K562 (cell line): ENCODE data around the gene HSPH1. TPM values are rescaled to one million over a fixed set of nuclear protein-coding genes. Genes with fewer than 3 reads are reported as not detected.

Source experiments
- ARNT ChIP-seq, 2 experiments: fragments of 450-650 bp; IDR thresholded peaks; 2 replicates each; pipeline ENCODE4 v1.6.1; 2016; ENCODE audit warnings: mild to moderate bottlenecking in 1 of 2
- DIDO1 ChIP-seq: fragments of 450-650 bp; IDR thresholded peaks from 2 replicates; pipeline ENCODE4 v1.6.1; 2016; ENCODE audit warnings: low read depth, missing biosample characterization, missing genetic modification characterization
- EP300 ChIP-seq: IDR thresholded peaks from 2 replicates; pipeline ENCODE4 v1.6.1; 2012; ENCODE audit warnings: low read length, improper control_type of control experiment
- ETV6 ChIP-seq, 3 experiments: fragments of 150-350 bp in 1 of 3; sonication (generic) in 1 of 3; formaldehyde crosslinking in 1 of 3; IDR thresholded peaks; 2 replicates each; pipeline versions ENCODE4 v1.6.1 to v1.8.0; 2014 to 2022; ENCODE audit warnings: borderline replicate concordance in 2 of 3, low read depth in 2 of 3, antibody characterized with exemption in 1 of 3, low read length in 1 of 3, mild to moderate bottlenecking in 1 of 3, missing genetic modification reagents in 1 of 3
- FOXM1 ChIP-seq, 2 experiments: fragments of 450-650 bp in 1 of 2; sonication (generic) in 1 of 2; formaldehyde crosslinking in 1 of 2; IDR thresholded peaks; 2 replicates each; pipeline versions ENCODE4 v1.6.1 to v1.9.0; 2017 to 2022; ENCODE audit warnings: low read depth in 2 of 2, mild to moderate bottlenecking in 2 of 2, missing genetic modification reagents in 1 of 2, moderate library complexity in 1 of 2
- GTF2A2 ChIP-seq: IDR thresholded peaks from 2 replicates; pipeline ENCODE4 v1.6.1; 2016; ENCODE audit warnings: mild to moderate bottlenecking, missing genetic modification characterization, missing compliant biosample characterization
- HIVEP1 ChIP-seq: fragments of 250-450 bp; sonication (Bioruptor Pico); IDR thresholded peaks from 2 replicates; pipeline ENCODE4 v1.4.0; 2020; ENCODE audit warnings: mild to moderate bottlenecking
- HNRNPL ChIP-seq: fragments of 200-400 bp; formaldehyde crosslinking; IDR thresholded peaks from 2 replicates; pipeline ENCODE4 v1.6.1; 2017; ENCODE audit warnings: low read depth, mild to moderate bottlenecking, low read length
- MTA3 ChIP-seq: fragments of 450-650 bp; formaldehyde crosslinking; IDR thresholded peaks from 2 replicates; pipeline ENCODE4 v1.6.1; 2017; ENCODE audit warnings: mild to moderate bottlenecking, borderline replicate concordance
- NFE2 ChIP-seq: IDR thresholded peaks from 2 replicates; pipeline ENCODE4 v1.6.1; 2014; ENCODE audit warnings: antibody characterized with exemption, low read depth
- NR3C1 ChIP-seq: sonication (generic); formaldehyde crosslinking; IDR thresholded peaks from 2 replicates; pipeline ENCODE4 v1.8.1; 2022; ENCODE audit warnings: missing genetic modification reagents
- POLR3G ChIP-seq: IDR thresholded peaks from 2 replicates; pipeline ENCODE4 v1.6.1; 2011; ENCODE audit not compliant: insufficient read length, insufficient replicate concordance; ENCODE audit errors: extremely low read depth
- RBM14 ChIP-seq: fragments of 200-400 bp; formaldehyde crosslinking; IDR thresholded peaks from 2 replicates; pipeline ENCODE4 v1.6.1; 2018; ENCODE audit warnings: low read depth, mild to moderate bottlenecking, low read length, moderate library complexity, borderline replicate concordance; ENCODE audit not compliant: insufficient read depth
- SMAD2 ChIP-seq: fragments of 150-350 bp; IDR thresholded peaks from 2 replicates; pipeline ENCODE4 v1.6.1; 2014; ENCODE audit warnings: low read depth, mild to moderate bottlenecking, low read length
- ZBED1 ChIP-seq: IDR thresholded peaks from 2 replicates; pipeline ENCODE4 v1.6.1; 2014
- ZC3H11A ChIP-seq: IDR thresholded peaks from 2 replicates; pipeline ENCODE4 v1.6.1; 2012; ENCODE audit warnings: low read depth, low read length, improper control_type of control experiment
- ZSCAN32 ChIP-seq: fragments of 450-650 bp; formaldehyde crosslinking; IDR thresholded peaks from 2 replicates; pipeline ENCODE4 v1.4.0; 2020; ENCODE audit warnings: mild to moderate bottlenecking, moderate library complexity
- polyA plus RNA-seq, 8 experiments: library from polyadenylated mRNA; depleted of rRNA in 4 of 8; stranded (reverse) in 5 of 8; unstranded in 3 of 8; fragments of >200 nt; fragmentation: Nextera tagmentation in 2 of 8; fragmentation: Illumina TruSeq in 1 of 8; extraction: Ambion mirVana in 2 of 8; extraction: Trizol in 1 of 8; gene quantifications; 2 replicates each; pipeline versions ENCODE4 v1.2.1 to v1.2.3, GENCODE V29; 2011 to 2014; ENCODE audit warnings: inconsistent platforms in 1 of 8, missing spikeins in 1 of 8
- total RNA-seq, 7 experiments: library from RNA; depleted of rRNA in 6 of 7; stranded (reverse); fragments of >200 nt in 6 of 7; fragmentation: Illumina TruSeq in 2 of 7; extraction: Trizol in 2 of 7; gene quantifications; 2 replicates each; pipeline versions ENCODE4 v1.2.1 to v1.2.3, GENCODE V29; 2011 to 2021; ENCODE audit warnings: low replicate concordance in 1 of 7
- TF ChIP-seq, protein P1 (sequence below): fragments of 450-650 bp; formaldehyde crosslinking; IDR thresholded peaks from 2 replicates; pipeline ENCODE4 v1.4.0; 2022; ENCODE audit warnings: missing genetic modification characterization
- TF ChIP-seq, protein P2 (sequence below): fragments of 250-450 bp; sonication (Bioruptor Pico); IDR thresholded peaks from 2 replicates; pipeline ENCODE4 v1.5.0; 2021
- TF ChIP-seq, protein P3 (sequence below): fragments of 450-650 bp; formaldehyde crosslinking; IDR thresholded peaks from 2 replicates; pipeline ENCODE4 v1.4.0; 2020; ENCODE audit warnings: mild to moderate bottlenecking
- TF ChIP-seq, protein P4 (sequence below), 2 experiments: fragments of 450-650 bp in 1 of 2; IDR thresholded peaks; 2 replicates each; pipeline ENCODE4 v1.6.1; 2011 to 2017; ENCODE audit warnings: low read depth in 2 of 2, antibody characterized with exemption in 1 of 2, borderline replicate concordance in 1 of 2, low read length in 1 of 2, mild to moderate bottlenecking in 1 of 2, mixed read lengths in 1 of 2; ENCODE audit not compliant: control insufficient read depth in 1 of 2

Gene HSPH1
- total and polyA plus RNA-seq, 9 of the 15 experiments (the other 6 are each of a cell fraction or from before 2014, with no cell fraction given) = 34.6 to 104 (median 64.7) TPM

DNA sequence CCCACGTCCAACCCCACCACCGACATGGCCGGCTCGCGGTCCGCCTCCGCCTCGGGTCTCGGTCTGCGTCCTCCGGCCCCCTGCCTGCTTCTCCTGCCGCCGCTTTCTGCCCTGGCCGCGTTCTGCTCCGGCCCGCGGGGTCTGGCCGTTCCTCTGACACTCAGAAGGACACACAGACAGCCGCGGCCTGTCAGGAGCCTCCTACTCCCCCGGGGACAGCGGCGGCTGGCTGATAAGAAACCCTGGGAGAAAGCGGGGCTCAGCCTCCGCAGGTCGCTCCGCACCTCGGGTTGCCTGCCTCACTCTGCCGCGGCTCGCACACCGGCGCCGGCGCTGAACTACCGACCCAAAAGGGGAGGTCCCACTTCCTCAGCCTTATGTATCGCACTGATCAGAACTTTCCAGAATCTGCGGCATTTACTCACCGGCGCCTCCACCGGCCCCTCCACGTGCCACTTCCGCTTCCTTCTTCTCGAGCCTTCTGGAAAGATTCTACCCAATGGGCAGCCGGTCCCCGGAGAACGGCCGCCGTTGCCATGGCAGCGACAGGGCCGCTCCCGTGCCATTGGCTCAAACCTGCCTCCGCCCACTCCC, at the start of gene HSPH1 (continued):
- TF ChIP-seq DIDO1 (tag) (no peak), ETV6 (IDR thresholded peaks at IDR 0.05; ENCODE audit: borderline replicate concordance in 1 of 2, low read depth in 2 of 2, low read length in 1 of 2) (no peak), ETV6 (CRISPR knock-in tag; IDR thresholded peaks at IDR 0.05; ENCODE audit: borderline replicate concordance) (no peak), SMAD2 (no peak), NR3C1 (no peak), RBM14 (no peak), ZBED1 (no peak), ARNT (IDR thresholded peaks at IDR 0.05) (peak in 1 of 2 experiments; percentile 100; a peak in 2 of 4 replicates), HIVEP1 (no peak), HNRNPL (no peak), POLR3G (no peak), ZC3H11A (no peak), EP300 (peak; percentile 35; the same call in 1 of the 2 replicates), ZSCAN32 (no peak), FOXM1 (IDR thresholded peaks at IDR 0.05; ENCODE audit: low read depth) (no peak), FOXM1 (CRISPR knock-in tag; IDR thresholded peaks at IDR 0.05; ENCODE audit: low read depth) (no peak), MTA3 (no peak), GTF2A2 (tag) (no peak), NFE2 (no peak)
- TF ChIP-seq, protein P1, sequence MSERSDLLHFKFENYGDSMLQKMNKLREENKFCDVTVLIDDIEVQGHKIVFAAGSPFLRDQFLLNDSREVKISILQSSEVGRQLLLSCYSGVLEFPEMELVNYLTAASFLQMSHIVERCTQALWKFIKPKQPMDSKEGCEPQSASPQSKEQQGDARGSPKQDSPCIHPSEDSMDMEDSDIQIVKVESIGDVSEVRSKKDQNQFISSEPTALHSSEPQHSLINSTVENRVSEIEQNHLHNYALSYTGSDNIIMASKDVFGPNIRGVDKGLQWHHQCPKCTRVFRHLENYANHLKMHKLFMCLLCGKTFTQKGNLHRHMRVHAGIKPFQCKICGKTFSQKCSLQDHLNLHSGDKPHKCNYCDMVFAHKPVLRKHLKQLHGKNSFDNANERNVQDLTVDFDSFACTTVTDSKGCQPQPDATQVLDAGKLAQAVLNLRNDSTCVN (CRISPR knock-in tag) = no peak
- TF ChIP-seq, protein P2, sequence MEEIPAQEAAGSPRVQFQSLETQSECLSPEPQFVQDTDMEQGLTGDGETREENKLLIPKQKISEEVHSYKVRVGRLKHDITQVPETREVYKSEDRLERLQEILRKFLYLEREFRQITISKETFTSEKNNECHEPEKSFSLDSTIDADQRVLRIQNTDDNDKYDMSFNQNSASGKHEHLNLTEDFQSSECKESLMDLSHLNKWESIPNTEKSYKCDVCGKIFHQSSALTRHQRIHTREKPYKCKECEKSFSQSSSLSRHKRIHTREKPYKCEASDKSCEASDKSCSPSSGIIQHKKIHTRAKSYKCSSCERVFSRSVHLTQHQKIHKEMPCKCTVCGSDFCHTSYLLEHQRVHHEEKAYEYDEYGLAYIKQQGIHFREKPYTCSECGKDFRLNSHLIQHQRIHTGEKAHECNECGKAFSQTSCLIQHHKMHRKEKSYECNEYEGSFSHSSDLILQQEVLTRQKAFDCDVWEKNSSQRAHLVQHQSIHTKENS (CRISPR knock-in tag) = no peak
- TF ChIP-seq, protein P3, sequence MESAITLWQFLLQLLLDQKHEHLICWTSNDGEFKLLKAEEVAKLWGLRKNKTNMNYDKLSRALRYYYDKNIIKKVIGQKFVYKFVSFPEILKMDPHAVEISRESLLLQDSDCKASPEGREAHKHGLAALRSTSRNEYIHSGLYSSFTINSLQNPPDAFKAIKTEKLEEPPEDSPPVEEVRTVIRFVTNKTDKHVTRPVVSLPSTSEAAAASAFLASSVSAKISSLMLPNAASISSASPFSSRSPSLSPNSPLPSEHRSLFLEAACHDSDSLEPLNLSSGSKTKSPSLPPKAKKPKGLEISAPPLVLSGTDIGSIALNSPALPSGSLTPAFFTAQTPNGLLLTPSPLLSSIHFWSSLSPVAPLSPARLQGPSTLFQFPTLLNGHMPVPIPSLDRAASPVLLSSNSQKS (CRISPR knock-in tag) = no peak
- TF ChIP-seq, protein P4, sequence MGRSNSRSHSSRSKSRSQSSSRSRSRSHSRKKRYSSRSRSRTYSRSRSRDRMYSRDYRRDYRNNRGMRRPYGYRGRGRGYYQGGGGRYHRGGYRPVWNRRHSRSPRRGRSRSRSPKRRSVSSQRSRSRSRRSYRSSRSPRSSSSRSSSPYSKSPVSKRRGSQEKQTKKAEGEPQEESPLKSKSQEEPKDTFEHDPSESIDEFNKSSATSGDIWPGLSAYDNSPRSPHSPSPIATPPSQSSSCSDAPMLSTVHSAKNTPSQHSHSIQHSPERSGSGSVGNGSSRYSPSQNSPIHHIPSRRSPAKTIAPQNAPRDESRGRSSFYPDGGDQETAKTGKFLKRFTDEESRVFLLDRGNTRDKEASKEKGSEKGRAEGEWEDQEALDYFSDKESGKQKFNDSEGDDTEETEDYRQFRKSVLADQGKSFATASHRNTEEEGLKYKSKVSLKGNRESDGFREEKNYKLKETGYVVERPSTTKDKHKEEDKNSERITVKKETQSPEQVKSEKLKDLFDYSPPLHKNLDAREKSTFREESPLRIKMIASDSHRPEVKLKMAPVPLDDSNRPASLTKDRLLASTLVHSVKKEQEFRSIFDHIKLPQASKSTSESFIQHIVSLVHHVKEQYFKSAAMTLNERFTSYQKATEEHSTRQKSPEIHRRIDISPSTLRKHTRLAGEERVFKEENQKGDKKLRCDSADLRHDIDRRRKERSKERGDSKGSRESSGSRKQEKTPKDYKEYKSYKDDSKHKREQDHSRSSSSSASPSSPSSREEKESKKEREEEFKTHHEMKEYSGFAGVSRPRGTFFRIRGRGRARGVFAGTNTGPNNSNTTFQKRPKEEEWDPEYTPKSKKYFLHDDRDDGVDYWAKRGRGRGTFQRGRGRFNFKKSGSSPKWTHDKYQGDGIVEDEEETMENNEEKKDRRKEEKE (IDR thresholded peaks at IDR 0.05; ENCODE audit: borderline replicate concordance in 1 of 2, control insufficient read depth in 1 of 2, low read depth in 2 of 2, low read length in 1 of 2) = no peak
